Esophagus muscularis mucosa (tissue), 4 donors: Measurements from ENCODE around the gene SCRN2.

ENCODE experiments used
- EP300 ChIP-seq: sonication (generic); formaldehyde crosslinking; IDR thresholded peaks from one replicate; pipeline ENCODE4 v1.6.1; 2017; ENCODE audit warnings: antibody characterized with exemption
- POLR2A ChIP-seq: fragments of 450-650 bp; IDR thresholded peaks from one replicate; pipeline ENCODE4 v1.6.1; 2017; ENCODE audit warnings: antibody characterized with exemption, moderate library complexity, mild to moderate bottlenecking, low read depth
- TF ChIP-seq, protein P1 (sequence below), 3 experiments: fragments of 200-600 bp in 2 of 3; fragments of 450-650 bp in 1 of 3; sonication (generic) in 2 of 3; IDR thresholded peaks; one replicate each; pipeline ENCODE4 v1.5.1; 2017 to 2019; ENCODE audit warnings: antibody characterized with exemption in 3 of 3, mild to moderate bottlenecking in 2 of 3, moderate library complexity in 1 of 3

DNA sequence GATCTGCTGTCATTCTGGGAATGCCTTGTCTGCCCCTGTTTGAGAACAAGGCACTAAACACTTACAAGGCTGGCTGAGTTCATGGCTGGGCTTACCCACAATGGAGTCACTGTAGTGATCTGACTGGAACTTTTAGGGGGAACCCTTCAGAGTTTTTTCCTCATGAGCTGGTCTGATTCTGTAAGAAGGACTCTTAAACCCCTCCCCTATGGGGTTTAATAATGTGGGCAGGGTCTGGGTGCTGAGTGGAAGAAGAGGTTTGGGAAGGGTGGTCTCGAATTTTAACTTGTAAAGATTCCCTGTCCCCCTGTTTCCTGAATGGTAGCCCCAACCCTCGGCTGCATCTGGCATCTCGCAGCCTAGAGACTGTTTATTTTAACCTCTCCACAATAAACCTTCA lies 50.0 kb downstream of the SCRN2 start:
- TF ChIP-seq EP300 (no peak), POLR2A (no peak)
- TF ChIP-seq, protein P1, sequence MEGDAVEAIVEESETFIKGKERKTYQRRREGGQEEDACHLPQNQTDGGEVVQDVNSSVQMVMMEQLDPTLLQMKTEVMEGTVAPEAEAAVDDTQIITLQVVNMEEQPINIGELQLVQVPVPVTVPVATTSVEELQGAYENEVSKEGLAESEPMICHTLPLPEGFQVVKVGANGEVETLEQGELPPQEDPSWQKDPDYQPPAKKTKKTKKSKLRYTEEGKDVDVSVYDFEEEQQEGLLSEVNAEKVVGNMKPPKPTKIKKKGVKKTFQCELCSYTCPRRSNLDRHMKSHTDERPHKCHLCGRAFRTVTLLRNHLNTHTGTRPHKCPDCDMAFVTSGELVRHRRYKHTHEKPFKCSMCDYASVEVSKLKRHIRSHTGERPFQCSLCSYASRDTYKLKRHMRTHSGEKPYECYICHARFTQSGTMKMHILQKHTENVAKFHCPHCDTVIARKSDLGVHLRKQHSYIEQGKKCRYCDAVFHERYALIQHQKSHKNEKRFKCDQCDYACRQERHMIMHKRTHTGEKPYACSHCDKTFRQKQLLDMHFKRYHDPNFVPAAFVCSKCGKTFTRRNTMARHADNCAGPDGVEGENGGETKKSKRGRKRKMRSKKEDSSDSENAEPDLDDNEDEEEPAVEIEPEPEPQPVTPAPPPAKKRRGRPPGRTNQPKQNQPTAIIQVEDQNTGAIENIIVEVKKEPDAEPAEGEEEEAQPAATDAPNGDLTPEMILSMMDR (IDR thresholded peaks at IDR 0.05): no peak
